ENCODE measurements around the gene TSFM.

The TSFM gene

DNA sequence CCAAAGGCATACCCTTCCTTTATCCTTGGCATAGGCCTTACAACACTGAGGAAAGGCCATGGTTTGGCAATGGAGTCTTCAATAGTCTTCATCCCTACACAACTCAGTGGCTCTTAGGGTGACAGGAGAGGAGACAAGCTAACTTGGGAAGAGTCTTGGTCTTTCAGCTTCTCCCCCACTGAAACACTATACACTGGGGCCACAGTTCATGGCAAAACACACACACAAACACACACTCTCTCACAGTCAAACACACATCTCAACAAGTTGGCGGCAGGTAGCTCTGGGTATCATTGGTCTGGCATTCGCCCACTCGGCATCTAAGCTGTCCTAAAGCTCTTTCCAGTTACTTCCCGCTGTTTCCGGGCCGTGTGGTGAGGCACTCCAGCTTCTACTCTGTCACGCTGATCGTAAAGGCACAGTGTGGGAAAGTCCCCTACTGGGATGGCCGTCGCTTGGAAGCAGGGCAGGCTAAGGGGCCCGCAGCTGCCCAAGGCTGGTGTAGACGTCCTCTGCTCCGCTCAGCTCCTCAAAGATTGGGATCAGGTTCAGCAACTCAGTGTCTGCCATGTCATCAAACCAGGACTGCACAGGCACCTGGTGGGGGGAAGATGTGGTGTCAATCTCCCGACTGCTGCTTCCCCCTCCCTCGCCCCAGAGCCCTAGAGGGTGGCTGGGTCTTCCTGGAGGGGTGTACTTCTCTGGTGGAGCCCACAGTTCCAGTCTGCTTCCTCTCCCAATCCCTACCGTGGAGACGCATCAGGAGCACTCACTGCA lies 40.7 kb downstream of the TSFM start:
- no peak for DNase-seq (ENCODE audit: low read depth)
- H3K4me3 ChIP-seq (ENCODE audit: low read depth, low read length), result no peak overlapping the region
- TF ChIP-seq, protein P1, sequence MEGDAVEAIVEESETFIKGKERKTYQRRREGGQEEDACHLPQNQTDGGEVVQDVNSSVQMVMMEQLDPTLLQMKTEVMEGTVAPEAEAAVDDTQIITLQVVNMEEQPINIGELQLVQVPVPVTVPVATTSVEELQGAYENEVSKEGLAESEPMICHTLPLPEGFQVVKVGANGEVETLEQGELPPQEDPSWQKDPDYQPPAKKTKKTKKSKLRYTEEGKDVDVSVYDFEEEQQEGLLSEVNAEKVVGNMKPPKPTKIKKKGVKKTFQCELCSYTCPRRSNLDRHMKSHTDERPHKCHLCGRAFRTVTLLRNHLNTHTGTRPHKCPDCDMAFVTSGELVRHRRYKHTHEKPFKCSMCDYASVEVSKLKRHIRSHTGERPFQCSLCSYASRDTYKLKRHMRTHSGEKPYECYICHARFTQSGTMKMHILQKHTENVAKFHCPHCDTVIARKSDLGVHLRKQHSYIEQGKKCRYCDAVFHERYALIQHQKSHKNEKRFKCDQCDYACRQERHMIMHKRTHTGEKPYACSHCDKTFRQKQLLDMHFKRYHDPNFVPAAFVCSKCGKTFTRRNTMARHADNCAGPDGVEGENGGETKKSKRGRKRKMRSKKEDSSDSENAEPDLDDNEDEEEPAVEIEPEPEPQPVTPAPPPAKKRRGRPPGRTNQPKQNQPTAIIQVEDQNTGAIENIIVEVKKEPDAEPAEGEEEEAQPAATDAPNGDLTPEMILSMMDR (IDR thresholded peaks at IDR 0.05; ENCODE audit: low read depth, low read length, missing control alignments), result no peak

DNA sequence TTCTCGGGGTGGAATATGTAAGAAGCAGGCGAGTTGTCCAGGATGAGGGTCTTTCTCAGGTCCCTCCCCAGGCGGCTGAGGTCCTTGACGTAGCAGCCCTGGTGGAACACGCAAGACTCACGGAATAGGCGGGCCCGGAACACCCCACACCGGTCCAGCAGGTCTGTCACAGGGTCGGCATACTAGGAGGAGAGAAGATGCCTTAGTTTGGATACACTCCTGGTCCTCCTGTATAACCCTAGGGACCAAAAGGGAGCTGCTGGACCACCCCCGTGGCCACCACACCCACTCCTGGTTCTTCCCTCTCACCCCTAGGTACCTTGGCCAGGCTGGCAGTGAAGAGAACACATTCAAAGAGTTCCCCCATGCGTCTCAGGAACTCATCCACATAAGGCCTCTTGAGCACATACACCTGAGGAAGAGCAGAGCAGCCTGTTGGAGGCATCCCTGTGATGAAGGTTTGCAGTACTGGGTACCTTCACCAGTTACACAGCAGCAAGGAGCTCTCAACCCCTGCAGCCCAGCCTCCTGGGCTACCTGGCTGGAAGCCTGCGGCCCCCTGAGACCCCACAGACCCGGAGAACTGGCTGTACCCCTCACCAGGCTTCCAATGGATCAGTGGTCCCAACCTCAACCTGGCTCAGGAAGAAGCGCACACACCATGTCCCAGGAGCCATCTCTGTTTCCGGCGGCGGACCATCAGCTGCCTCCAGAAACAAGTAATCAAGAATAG lies 41.5 kb downstream of the TSFM start:
- TF ChIP-seq, protein P1 (IDR thresholded peaks at IDR 0.05; ENCODE audit: low read depth, low read length, missing control alignments), result no peak
- H3K4me3 ChIP-seq (ENCODE audit: low read depth, low read length), result no peak overlapping the region
- no peak for DNase-seq (ENCODE audit: low read depth)

DNA sequence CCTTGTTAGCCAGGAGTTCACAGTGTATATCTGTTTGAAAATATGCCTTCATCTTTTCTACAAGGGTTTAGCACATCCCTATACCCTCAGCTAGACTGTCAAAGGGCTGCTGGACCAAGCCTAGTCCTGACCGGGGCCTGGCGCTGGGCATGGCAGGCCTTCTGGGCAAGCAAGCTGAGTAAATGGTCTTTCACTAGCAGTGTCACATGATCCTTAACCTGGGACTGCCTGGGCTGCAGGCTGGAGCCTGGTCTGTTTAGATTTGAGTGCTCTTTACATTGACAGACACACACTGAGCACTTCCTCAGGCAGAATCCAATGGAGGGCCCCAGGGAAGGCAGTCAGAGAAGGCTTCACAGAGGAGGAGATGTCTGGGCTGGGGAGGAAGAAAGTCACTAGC lies 42.9 kb downstream of the TSFM start:
- H3K4me3 ChIP-seq (ENCODE audit: low read depth, low read length), result no peak overlapping the region
- TF ChIP-seq, protein P1 (IDR thresholded peaks at IDR 0.05; ENCODE audit: low read depth, low read length, missing control alignments), result no peak
- DNase-seq (ENCODE audit: low read depth), result no peak

DNA sequence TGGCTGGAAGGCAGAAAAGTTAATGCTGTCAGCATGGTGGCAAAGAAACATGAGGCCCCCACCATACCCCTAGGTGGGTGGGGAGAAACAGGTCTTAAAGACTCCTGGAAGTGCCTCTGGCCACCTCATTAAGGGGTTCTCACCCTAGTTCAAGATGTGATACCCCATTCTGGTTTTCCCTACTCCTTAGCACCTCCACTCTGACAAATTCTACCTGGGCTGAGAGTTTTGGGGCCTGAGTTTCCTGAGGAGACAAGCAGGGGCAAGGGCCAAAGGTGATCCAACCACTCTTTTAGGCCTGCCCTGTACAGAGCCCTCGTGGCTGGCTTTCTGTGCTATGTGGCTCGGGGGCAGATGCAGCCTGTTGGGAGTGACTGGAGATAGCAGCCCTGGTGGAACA lies 43.8 kb downstream of the TSFM start:
- TF ChIP-seq, protein P1 (IDR thresholded peaks at IDR 0.05; ENCODE audit: low read depth, low read length, missing control alignments), result no peak
- H3K4me3 ChIP-seq (ENCODE audit: low read depth, low read length), result no peak overlapping the region
- no peak for DNase-seq (ENCODE audit: low read depth)

DNA sequence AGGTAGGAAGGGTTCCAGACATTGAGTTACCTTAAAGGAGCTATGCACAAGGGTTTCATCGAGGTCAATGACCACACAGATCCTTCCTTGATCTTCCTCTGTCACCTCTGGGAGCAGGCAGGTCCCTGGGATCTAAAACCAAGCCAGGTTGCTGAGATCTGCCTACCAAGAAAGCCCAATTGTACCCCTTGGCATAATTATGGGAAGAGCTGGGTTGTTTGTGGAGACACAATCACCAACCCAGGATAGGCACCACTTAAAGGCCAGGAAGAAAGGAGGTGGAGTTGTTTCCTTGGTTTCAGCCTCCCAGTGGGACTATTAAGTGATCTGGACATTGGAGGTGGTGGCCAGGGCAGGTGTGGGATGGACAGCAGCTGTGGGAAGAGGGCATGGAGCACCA lies 44.4 kb downstream of the TSFM start:
- no peak for DNase-seq (ENCODE audit: low read depth)
- TF ChIP-seq, protein P1 (IDR thresholded peaks at IDR 0.05; ENCODE audit: low read depth, low read length, missing control alignments), result no peak
- no peak overlapping the region for H3K4me3 ChIP-seq (ENCODE audit: low read depth, low read length)

DNA sequence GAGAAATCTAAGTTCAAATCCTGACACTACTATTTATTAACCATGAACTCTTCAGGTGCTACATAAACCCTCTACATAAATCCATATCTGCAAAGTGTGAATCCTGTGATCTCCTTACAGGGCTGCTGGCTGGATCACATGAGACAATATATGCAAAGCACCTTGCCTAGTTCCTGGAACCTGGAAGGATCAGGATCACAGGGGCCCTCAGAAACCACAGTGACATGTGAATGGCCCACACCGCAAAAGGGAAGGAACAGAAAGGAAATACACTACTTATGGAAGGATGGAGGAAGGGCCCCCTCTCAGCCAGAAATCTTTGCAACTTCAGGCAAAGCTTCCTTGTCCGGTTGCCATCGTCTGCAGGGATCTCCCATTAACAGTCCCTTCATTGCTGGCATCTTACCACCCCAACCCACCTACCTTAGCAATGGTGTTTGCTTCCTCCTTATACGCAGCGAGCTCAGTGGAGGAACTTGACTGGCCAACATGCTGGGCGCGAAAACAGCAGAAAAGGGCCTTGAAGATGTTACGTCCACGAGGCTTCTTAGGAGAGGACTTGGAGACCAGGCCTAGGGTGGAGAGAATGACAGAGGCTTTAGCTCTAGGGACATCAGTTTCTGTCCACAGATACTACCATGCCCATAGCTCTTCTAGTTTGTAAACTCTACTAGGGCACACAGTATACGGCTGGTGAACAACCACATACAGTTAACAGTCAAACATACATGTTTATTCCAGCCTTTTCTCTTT lies 46.6 kb downstream of the TSFM start:
- TF ChIP-seq, protein P1 (IDR thresholded peaks at IDR 0.05; ENCODE audit: low read depth, low read length, missing control alignments), result no peak
- no peak for DNase-seq (ENCODE audit: low read depth)
- no peak overlapping the region for H3K4me3 ChIP-seq (ENCODE audit: low read depth, low read length)
